Measurements from ENCODE around the gene INPP5D.

The INPP5D gene

GRCh38 chr2:233072838-233073237, 12.7 kb downstream of the INPP5D start:
- no peak for TF ChIP-seq CTCF (IDR thresholded peaks at IDR 0.05; ENCODE audit: low read depth, low read length)
- no peak for DNase-seq
- Histone ChIP-seq H3K27ac (no peak overlapping the region), H3K27me3 (ENCODE audit: insufficient read depth, low read depth, severe bottlenecking) (no peaks in the 10 kb centered on the region), H3K36me3 (no peaks in the 10 kb centered on the region), H3K4me3 (ENCODE audit: low read depth, low read length) (no peak overlapping the region), H3K9me3 (ENCODE audit: severe bottlenecking) (peaks cover 4% of the 10 kb centered on the region)

DNA sequence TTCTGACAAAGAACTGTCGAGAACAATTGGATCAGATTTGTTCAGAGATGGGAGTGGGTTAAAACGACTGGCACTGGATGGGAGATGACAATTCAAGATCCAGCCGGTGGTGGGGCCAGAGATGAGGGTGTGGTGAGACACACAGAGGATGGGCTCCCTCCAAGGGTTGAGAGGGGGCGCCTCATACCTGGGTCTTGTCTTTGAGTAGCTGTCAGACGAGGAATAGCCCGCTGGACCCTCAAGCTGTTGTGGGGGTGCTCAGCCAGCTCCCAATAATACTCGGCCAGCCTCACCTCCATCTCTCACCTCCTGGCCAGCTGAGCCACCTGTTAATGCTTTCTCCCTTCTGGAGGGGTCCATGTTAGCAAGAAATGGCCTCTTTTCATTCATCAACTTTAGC, 14.0 kb downstream of the INPP5D start:
- Histone ChIP-seq H3K36me3 (no peaks in the 10 kb centered on the region), H3K27ac (no peak overlapping the region), H3K4me3 (ENCODE audit: low read depth, low read length) (no peak overlapping the region), H3K27me3 (ENCODE audit: insufficient read depth, low read depth, severe bottlenecking) (no peaks in the 10 kb centered on the region), H3K9me3 (ENCODE audit: severe bottlenecking) (peaks cover 4% of the 10 kb centered on the region)
- TF ChIP-seq CTCF (IDR thresholded peaks at IDR 0.05; ENCODE audit: low read depth, low read length) = no peak
- DNase-seq = no peak

GRCh38 chr2:233075141-233075965, 15.2 kb downstream of the INPP5D start:
- TF ChIP-seq CTCF (IDR thresholded peaks at IDR 0.05; ENCODE audit: low read depth, low read length) = no peak
- H3K9me3 ChIP-seq (ENCODE audit: severe bottlenecking) = peaks cover 4% of the 10 kb centered on the region
- H3K36me3 ChIP-seq = no peaks in the 10 kb centered on the region
- no peaks in the 10 kb centered on the region for H3K27me3 ChIP-seq (ENCODE audit: insufficient read depth, low read depth, severe bottlenecking)
- DNase-seq = no peak
- H3K4me3 ChIP-seq (ENCODE audit: low read depth, low read length) = no peak overlapping the region
- H3K27ac ChIP-seq = no peak overlapping the region

DNA sequence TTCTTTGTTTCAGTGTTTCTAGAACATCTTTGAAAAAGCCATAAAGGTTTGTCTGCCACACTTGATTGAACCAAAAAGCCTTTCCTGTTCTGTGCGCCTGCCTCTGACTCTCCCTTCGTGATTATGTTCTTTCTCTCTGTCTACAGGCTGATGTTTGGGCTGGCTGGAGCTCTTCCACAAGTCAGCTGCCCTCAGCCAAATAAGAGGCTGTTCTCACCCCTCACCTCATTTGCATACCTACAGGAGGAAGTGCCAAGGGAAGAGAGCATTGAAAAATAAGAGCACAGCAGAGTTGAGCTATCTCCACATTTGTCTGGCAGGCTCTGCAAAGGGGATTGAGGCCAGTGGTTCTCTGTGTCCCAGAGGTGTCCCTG, 15.8 kb downstream of the INPP5D start:
- Histone ChIP-seq H3K4me3 (ENCODE audit: low read depth, low read length) (no peak overlapping the region), H3K27ac (no peak overlapping the region)

DNA sequence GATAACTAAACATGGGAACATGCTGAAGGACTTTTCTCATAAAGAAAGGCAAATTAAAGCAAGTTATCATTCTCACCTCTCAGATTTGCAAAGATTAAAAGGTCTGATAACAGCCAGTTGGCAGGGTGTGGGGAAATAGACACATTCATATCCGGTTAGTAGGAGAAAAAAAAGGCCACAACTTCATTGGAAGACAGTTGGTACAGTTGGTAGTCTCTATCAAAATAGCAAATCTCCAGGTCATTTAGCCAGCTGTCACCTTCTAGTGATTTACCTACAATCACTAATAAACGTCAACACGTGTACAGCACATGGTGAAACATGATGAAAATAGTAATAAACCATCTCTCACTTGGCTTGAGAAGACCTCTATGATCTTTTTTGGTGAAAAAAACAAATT, 16.6 kb downstream of the INPP5D start:
- Histone ChIP-seq H3K9me3 (ENCODE audit: severe bottlenecking) (peaks cover 3% of the 10 kb centered on the region), H3K27ac (no peak overlapping the region), H3K4me3 (ENCODE audit: low read depth, low read length) (no peak overlapping the region), H3K36me3 (no peaks in the 10 kb centered on the region), H3K27me3 (ENCODE audit: insufficient read depth, low read depth, severe bottlenecking) (no peaks in the 10 kb centered on the region)
- no peak for TF ChIP-seq CTCF (IDR thresholded peaks at IDR 0.05; ENCODE audit: low read depth, low read length)
- no peak for DNase-seq

More for the DNA sequence above, 15.8 kb downstream of the INPP5D start:
- H3K9me3 ChIP-seq (ENCODE audit: severe bottlenecking) = peaks cover 4% of the 10 kb centered on the region
- H3K36me3 ChIP-seq = no peaks in the 10 kb centered on the region
- TF ChIP-seq CTCF (IDR thresholded peaks at IDR 0.05; ENCODE audit: low read depth, low read length) = no peak
- DNase-seq = no peak
- no peaks in the 10 kb centered on the region for H3K27me3 ChIP-seq (ENCODE audit: insufficient read depth, low read depth, severe bottlenecking)

DNA sequence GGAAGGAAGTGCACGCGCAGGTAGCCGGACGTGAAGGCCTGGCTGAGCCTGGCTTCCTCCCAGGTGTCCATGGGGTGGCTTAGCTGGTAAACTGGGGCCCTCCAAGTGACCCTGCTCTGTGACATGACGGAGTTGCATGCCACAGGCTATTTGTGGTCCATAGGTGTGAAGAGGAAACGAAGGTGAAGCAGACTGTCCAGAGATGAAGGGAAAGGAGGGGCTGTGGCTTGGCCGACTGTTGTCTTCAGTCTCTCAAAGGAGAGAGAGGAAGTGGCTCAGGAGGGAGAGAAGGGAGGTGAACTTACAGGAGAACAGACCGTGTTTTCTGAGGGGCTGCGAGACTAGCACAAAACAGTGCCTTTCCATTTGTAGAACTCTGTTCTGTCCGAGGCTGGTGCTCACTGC, 19.3 kb downstream of the INPP5D start:
- Histone ChIP-seq H3K27me3 (ENCODE audit: insufficient read depth, low read depth, severe bottlenecking) (no peaks in the 10 kb centered on the region), H3K9me3 (ENCODE audit: severe bottlenecking) (no peaks in the 10 kb centered on the region), H3K27ac (no peak overlapping the region), H3K4me3 (ENCODE audit: low read depth, low read length) (no peak overlapping the region), H3K36me3 (no peaks in the 10 kb centered on the region)
- no peak for TF ChIP-seq CTCF (IDR thresholded peaks at IDR 0.05; ENCODE audit: low read depth, low read length)
- DNase-seq = no peak

All from WERI-Rb-1 (cell line).